Spleen (tissue), 7 donors: ENCODE results near the gene ESYT1.

Source experiments
- CTCF ChIP-seq, 11 experiments: fragments of 200-600 bp in 7 of 11; fragments of 450-650 bp in 4 of 11; sonication (generic) in 4 of 11; IDR thresholded peaks in 8 of 11; conservative IDR thresholded peaks in 3 of 11; 1 replicate in 7 of 11; 2 replicates in 4 of 11; pipeline versions ENCODE4 v1.4.0 to v1.8.0; 2016 to 2021; ENCODE audit warnings: antibody characterized with exemption in 11 of 11, inconsistent platforms in 4 of 11, mild to moderate bottlenecking in 1 of 11
- POLR2A ChIP-seq, 3 donors: fragments of 450-650 bp; IDR thresholded peaks; one replicate each; pipeline ENCODE4 v1.5.1; 2017; ENCODE audit warnings: antibody characterized with exemption in 3 of 3, mild to moderate bottlenecking in 1 of 3
- POLR2AphosphoS5 ChIP-seq, 3 donors: sonication (generic); formaldehyde crosslinking; IDR thresholded peaks; one replicate each; pipeline ENCODE4 v1.5.1; 2017; ENCODE audit warnings: antibody characterized with exemption in 3 of 3
- donor health status: DM: no; HTN: no; CAD: no; lungs with moderate emphysema.
- donor health status: DM: no; HTN: no; CAD: no.
- donor health status: DM: no; HTN: no; CAD: no.

DNA sequence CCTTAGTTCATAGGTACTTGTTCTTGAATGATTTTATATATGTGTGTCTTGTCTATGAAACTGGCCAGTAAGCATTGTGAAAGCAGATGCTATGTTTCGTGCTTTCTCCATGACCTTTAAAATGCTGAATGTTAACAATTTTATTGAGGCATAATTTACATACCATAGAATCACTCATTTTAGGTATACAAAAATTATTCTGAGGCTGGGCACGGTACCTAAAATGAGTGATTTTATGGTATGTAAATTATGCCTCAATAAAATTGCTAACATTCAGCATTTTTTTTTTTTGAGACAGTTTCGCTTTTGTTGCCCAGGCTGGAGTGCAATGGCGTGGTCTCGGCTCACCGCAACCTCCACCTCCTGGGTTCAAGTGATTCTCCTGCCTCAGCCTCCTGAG lies 6.8 kb downstream of the ESYT1 start:
- TF ChIP-seq CTCF (IDR thresholded peaks at IDR 0.05 in 8 of 11, conservative IDR thresholded peaks at IDR 0.05 in 3 of 11) (no peak), POLR2A (IDR thresholded peaks at IDR 0.05) (no peak), POLR2AphosphoS5 (IDR thresholded peaks at IDR 0.05) (no peak)
